Stimulated activated CD4-positive, alpha-beta T cell treated with anti-CD3 and anti-CD28 coated beads, TNF-alpha, amount 100 ng/mL, for 4 hours (primary cell): ENCODE data around the gene CLEC14A.

Experiments
- DNase-seq, 3 experiments: peaks; one replicate each; pipeline ENCODE4 v3.0.0-alpha.2; 2020; ENCODE audit warnings: low read depth in 3 of 3

Gene CLEC14A

DNA sequence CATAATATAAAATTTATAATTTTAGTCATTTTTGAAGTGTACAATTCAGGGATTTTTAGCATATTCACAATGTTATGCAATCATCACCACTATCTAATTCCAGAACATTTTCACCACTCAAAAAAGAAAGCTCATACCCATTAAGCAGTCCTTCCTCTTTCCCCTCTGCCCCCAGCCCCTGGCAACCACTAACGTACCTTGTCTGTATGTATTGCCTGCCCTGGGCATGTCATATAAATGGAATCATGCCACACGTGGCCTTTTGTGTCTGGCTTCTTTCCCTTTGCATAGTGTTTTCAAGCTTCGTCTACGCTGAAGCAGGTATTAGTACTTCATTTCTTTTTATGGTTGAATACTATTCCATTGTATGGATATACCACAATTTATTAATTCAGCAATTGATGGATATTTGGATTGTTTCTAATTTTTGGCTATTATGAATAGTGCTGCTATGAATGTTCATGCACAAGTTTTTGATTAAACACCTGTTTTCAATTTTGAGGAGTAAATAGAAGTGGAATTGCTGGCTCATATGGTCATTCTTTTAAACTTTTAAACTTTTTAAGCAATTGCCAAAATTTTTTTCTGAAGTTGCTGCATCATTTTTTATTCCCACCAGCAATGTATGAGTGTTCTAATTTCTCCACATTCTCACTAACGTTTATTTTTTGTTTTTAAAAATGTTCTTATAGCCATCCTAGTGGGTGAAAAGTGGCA lies 49.8 kb downstream of the CLEC14A start:
- no peak for DNase-seq

DNA sequence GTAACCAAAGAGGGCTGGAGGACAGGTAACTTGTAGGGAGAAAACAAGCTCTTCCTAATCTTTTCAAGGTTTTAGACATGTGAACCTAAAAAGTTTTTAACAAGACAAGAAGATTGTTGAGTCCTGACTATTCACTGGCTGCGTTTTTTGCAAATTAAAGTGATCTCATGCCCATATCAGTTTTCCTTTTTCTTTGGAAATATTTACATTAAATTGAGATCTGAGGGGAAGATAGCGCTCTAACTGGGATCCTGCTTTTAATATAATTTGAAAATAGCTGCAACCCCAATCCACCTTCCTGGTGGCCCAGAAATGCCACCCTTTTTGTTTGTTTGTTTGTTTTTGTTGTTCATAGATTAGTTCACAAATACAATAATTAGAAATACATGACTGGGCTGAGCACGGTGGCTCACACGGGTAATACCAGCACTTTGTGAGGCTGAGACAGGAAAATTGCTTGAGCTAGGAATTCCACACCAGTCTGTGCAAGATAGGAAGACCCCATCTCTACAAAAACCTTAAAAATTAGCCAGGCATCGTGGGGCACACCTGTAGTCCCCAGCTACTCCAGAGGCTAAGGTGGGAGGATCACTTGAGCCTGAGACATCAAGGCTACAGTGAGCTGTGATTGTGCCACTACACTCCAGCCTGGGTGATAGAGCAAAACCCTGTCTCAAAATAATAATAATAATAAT lies 50.6 kb downstream of the CLEC14A start:
- DNase-seq = no peak

DNA sequence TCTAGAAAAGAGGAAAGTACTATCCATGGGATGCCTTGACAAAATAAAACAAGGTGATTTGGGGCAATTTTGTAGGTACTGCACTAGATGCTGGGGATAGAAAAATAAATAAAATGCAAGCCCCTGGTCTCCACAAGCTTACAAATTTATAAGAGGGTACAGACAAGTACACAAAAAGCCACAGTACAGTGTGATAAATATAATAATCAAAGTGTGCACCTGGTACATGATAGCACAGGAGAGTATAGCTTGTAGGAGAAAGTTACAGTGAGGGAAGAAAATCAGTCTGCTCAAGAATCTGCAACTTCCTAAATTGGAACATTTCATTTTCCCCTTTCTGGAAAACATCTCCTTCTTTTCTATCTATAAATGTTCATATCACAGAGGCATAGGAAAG lies 51.2 kb downstream of the CLEC14A start:
- no peak for DNase-seq
